HG02852 (cell line): ENCODE results near the gene ITGA11.

Experiments used
- ATAC-seq: cut with Tn5 transposase; IDR thresholded peaks from one replicate; pipeline ENCODE4 v1.9.1; 2021; ENCODE audit warnings: mild to moderate bottlenecking, moderate library complexity; ENCODE audit not compliant: unreplicated experiment

Gene ITGA11

GRCh38 chr15:68413363-68414205 lies 18.4 kb downstream of the ITGA11 start:
- no peak for ATAC-seq

- no peak for ATAC-seq
These were observed 19.7 kb downstream of the ITGA11 start for GRCh38 chr15:68412218-68412617.

- no peak for ATAC-seq
These were observed 20.2 kb downstream of the ITGA11 start for GRCh38 chr15:68411735-68412134.

GRCh38 chr15:68411343-68411675 lies 20.7 kb downstream of the ITGA11 start:
- no peak for ATAC-seq

- no peak for ATAC-seq
These were observed 21.3 kb downstream of the ITGA11 start for GRCh38 chr15:68410466-68411342.

GRCh38 chr15:68409736-68410370 lies 22.1 kb downstream of the ITGA11 start:
- no peak for ATAC-seq

- no peak for ATAC-seq
These were observed 23.0 kb downstream of the ITGA11 start for GRCh38 chr15:68408971-68409370.

- no peak for ATAC-seq
These were observed 23.8 kb downstream of the ITGA11 start for GRCh38 chr15:68407886-68408881.

GRCh38 chr15:68407141-68407885 lies 24.6 kb downstream of the ITGA11 start:
- ATAC-seq: no peak

GRCh38 chr15:68405378-68406250 lies 26.3 kb downstream of the ITGA11 start:
- no peak for ATAC-seq

- ATAC-seq: no peak
These were observed 27.7 kb downstream of the ITGA11 start for GRCh38 chr15:68404056-68404798.

GRCh38 chr15:68403161-68403941 lies 28.6 kb downstream of the ITGA11 start:
- ATAC-seq: no peak

- no peak for ATAC-seq
These were observed 29.4 kb downstream of the ITGA11 start for GRCh38 chr15:68402432-68403160.

- no peak for ATAC-seq
These were observed 30.2 kb downstream of the ITGA11 start for GRCh38 chr15:68401496-68402431.

GRCh38 chr15:68400066-68400456 lies 31.9 kb downstream of the ITGA11 start:
- no peak for ATAC-seq
